Natural killer cell treated with Interleukin-12 subunit alpha and Interleukin-12 subunit beta and Interleukin-15 and Interleukin-18, amount 100 ng/mL, for 72 hours (primary cell): ENCODE measurements around the gene NDRG2. TPM values are rescaled to one million over a fixed set of nuclear protein-coding genes. Genes with fewer than 3 reads are reported as not detected.
A peak's percentile ranks its signal among the peaks of the same experiment; 100 is the strongest.

ENCODE experiments used
- ATAC-seq, 2 donors: fragments of 150-1000 bp; cut with Tn5 transposase in 1 of 2; sonication (Bioruptor Pico), chemical (Tn5 transposase) in 1 of 2; 2 replicates each; pipeline ENCODE4 v1.10.0; 2021
- DNase-seq: peaks from one replicate; pipeline ENCODE4 v3.0.0; 2022; ENCODE audit warnings: low spot score
- H3K27ac Mint-ChIP-seq, 2 donors: 1 replicate in 1 of 2; 2 replicates in 1 of 2; pipeline ENCODE4 v1.8.0; 2022; ENCODE audit warnings: mixed read lengths in 2 of 2, mild to moderate bottlenecking in 1 of 2, moderate library complexity in 1 of 2
- H3K27me3 Mint-ChIP-seq, 2 donors: 1 replicate in 1 of 2; 2 replicates in 1 of 2; pipeline ENCODE4 v1.8.0; 2022; ENCODE audit warnings: mixed read lengths in 2 of 2
- H3K36me3 Mint-ChIP-seq: one replicate; pipeline ENCODE4 v1.8.0; 2022; ENCODE audit warnings: mixed read lengths
- H3K4me1 Mint-ChIP-seq, 2 donors: 1 replicate in 1 of 2; 2 replicates in 1 of 2; pipeline ENCODE4 v1.8.0; 2022; ENCODE audit warnings: low read depth in 2 of 2, mixed read lengths in 2 of 2, mild to moderate bottlenecking in 1 of 2
- H3K4me3 Mint-ChIP-seq: one replicate; pipeline ENCODE4 v1.8.0; 2022; ENCODE audit warnings: mixed read lengths
- H3K9me3 Mint-ChIP-seq: 2 replicates; pipeline ENCODE4 v1.8.0; 2022; ENCODE audit warnings: mixed read lengths
- total RNA-seq, 2 donors: library from RNA; stranded (reverse); gene quantifications; one replicate each; pipeline ENCODE4 v1.2.3, GENCODE V29; 2022

The NDRG2 gene
- total RNA-seq, 2 donors from 2014 or later, result 1.9 to 3.1 TPM

GRCh38 chr14:21061347-21061668 lies 36.4 kb upstream of the NDRG2 start:
- no peaks in the 10 kb centered on the region for H3K36me3 Mint-ChIP-seq
- no peak for DNase-seq
- H3K9me3 Mint-ChIP-seq, result no peaks in the 10 kb centered on the region
- no peak overlapping the region for H3K27ac Mint-ChIP-seq
- no peak overlapping the region for H3K4me3 Mint-ChIP-seq
- H3K27me3 Mint-ChIP-seq, result peaks cover 34 to 52% of the 10 kb centered on the region in 2 donors
- ATAC-seq, result no peak
- no peaks in the 10 kb centered on the region for H3K4me1 Mint-ChIP-seq

DNA sequence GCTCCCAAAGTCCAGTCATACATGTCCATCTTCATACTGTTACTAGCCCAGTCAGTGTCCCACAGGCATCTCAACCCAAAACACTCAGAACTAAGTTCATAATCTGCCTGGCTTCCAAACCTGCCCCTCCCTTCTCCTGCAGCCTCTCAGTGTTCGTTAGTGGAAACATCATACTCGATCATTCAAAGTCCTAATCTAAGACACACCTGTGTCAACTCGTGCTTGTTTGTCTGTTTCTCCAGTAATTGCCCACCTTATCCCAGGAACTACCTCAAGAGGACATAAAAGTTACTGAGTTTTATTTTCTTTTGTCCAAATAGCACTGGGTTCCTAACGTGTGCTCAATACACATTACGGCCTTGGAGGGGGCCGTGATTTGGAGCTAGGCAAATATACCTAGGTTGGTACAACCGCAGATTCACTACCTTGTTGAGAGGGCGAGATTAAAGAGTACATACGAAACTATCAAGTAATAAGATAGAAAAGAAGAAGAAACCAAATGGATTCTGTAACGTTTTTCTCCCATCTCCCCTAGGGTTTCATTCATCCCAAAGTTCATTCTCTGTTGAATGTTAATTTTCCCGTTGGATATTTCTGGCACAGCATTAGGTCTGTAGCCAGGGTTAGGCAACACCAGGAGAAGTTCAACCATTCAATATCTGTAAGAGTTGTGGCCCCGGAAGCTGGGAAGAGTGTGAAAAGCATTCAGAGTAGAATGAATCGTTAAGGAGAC lies 35.9 kb upstream of the NDRG2 start:
- Mint-ChIP-seq H3K4me1 (no peaks in the 10 kb centered on the region), H3K27ac (no peak overlapping the region), H3K4me3 (no peak overlapping the region), H3K27me3 (peaks cover 31 to 47% of the 10 kb centered on the region in 2 donors), H3K9me3 (no peaks in the 10 kb centered on the region), H3K36me3 (no peaks in the 10 kb centered on the region)
- no peak for DNase-seq
- ATAC-seq, result no peak

DNA sequence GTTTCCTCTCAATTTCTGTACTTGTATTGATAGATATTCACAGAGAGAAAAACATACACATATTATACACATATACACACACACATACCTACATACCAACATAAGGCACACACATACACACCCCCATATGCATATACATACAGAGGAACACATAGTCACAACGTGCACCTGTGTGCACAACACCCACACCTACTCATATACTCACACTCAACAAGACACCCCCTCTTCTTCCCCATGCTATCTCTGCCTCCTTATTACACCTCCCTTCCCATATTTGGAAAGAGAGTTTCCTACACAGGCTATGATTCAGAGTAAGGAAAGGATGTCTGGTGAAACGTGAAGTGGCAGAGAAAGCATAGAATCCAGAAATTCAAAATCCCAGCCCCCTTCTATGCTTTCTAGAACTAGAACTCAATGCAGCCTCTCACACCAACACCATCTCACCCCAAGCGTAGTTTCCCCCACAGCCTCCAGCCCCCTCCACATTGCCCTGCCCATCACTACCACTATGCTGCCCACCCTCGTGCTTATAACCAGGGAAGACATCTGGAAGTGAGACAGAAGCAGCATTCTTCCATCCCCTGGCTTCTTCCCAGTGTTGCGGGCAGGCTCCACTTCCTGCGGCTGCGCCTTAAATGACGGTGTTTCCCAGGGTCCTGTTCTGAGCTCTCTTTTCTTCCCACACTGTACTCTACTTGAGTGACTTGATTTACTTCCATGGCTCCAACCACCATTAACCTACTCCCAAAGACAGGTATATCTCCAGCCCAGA lies 35.2 kb upstream of the NDRG2 start:
- no peak overlapping the region for H3K4me3 Mint-ChIP-seq
- DNase-seq (no peak), ATAC-seq (no peak)
- no peaks in the 10 kb centered on the region for H3K4me1 Mint-ChIP-seq
- H3K9me3 Mint-ChIP-seq, result no peaks in the 10 kb centered on the region
- H3K36me3 Mint-ChIP-seq, result no peaks in the 10 kb centered on the region
- H3K27ac Mint-ChIP-seq, result no peak overlapping the region
- H3K27me3 Mint-ChIP-seq, result peaks cover 24 to 39% of the 10 kb centered on the region in 2 donors

GRCh38 chr14:21058903-21059302 lies 34.0 kb upstream of the NDRG2 start:
- ATAC-seq, result peak in 1 of 2 donors; percentile 52
- Mint-ChIP-seq H3K36me3 (no peaks in the 10 kb centered on the region), H3K27me3 (peaks cover 23 to 36% of the 10 kb centered on the region in 2 donors), H3K4me1 (no peaks in the 10 kb centered on the region), H3K27ac (no peak overlapping the region), H3K4me3 (no peak overlapping the region), H3K9me3 (no peaks in the 10 kb centered on the region)
- no peak for DNase-seq

DNA sequence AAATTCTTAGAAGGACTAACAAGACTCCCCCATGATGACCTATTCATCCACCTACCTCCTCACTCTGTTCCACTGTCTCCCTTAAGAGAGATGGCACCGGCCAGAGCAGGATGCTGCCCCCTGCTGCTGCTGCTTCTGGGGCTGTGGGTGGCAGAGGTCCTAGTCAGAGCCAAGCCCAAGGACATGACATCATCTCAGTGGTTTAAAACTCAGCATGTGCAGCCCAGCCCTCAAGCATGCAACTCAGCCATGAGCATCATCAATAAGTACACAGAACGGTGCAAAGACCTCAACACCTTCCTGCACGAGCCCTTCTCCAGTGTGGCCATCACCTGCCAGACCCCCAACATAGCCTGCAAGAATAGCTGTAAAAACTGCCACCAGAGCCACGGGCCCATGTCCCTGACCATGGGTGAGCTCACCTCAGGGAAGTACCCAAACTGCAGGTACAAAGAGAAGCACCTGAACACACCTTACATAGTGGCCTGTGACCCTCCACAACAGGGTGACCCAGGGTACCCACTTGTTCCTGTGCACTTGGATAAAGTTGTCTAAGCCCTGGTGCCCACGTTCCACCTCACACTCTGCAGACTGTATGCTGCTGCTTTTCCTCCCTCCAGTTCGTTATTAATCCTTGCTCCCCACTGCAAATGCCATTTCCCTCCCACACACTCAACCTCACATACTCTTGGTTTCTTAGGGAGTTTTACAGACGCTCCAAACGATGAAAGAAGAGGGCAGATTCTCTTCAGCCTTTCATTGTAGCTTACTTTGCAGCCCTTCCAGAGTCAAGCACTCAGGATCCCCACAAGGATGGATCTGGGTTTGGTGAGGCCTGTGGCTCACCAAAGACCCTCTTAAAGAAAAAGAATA lies 33.2 kb upstream of the NDRG2 start, which contains the start of gene RNASE8:
Gene RNASE8 (plus strand): TSS at position 20 of the 873 bp plus-strand sequence. CDS start 71 bp downstream, at position 91.
- Mint-ChIP-seq H3K27me3 (peaks cover 18 to 27% of the 10 kb centered on the region in 2 donors), H3K4me1 (no peaks in the 10 kb centered on the region), H3K4me3 (no peak within 1 kb of the TSS), H3K27ac (no peak within 1 kb of the TSS), H3K9me3 (no peaks in the 10 kb centered on the region), H3K36me3 (no peaks in the 10 kb centered on the region)
- ATAC-seq, result peak in 1 of 2 donors; percentile 58
- DNase-seq, result no peak

DNA sequence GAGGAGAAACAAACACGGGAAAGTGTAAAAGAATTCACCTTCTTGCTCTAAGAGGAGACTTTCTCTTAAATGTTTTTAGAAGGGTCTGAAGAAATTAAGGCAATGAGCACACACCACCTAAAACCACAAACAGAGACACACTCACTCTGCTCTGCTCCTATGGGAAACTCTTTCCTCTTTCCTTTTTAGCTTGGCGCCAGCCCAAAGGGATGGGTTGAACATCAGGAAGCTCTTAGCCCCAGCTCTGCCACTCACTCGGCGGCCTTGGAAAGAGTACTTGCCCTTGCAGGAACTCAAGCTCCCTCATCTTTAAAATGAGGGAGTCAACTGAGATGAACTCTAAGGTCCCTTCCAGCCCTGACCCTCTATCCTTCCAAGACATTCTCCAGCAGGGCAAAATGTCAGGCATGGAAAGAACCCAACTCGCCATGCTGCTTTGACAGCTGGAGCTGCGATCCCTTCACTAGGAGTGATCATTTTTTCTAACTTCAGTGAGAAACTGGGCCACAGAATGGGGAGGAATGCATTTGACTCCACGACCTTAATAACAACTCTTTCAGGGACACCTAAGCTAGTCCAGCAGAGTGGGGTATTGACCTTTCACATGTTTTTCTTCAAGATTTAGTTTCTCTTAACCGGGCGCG lies 31.8 kb upstream of the NDRG2 start:
- Mint-ChIP-seq H3K4me3 (no peak overlapping the region), H3K27me3 (peaks cover 12 to 31% of the 10 kb centered on the region in 2 donors), H3K36me3 (no peaks in the 10 kb centered on the region), H3K4me1 (no peaks in the 10 kb centered on the region), H3K27ac (no peak overlapping the region), H3K9me3 (no peaks in the 10 kb centered on the region)
- DNase-seq (no peak), ATAC-seq (no peak)

DNA sequence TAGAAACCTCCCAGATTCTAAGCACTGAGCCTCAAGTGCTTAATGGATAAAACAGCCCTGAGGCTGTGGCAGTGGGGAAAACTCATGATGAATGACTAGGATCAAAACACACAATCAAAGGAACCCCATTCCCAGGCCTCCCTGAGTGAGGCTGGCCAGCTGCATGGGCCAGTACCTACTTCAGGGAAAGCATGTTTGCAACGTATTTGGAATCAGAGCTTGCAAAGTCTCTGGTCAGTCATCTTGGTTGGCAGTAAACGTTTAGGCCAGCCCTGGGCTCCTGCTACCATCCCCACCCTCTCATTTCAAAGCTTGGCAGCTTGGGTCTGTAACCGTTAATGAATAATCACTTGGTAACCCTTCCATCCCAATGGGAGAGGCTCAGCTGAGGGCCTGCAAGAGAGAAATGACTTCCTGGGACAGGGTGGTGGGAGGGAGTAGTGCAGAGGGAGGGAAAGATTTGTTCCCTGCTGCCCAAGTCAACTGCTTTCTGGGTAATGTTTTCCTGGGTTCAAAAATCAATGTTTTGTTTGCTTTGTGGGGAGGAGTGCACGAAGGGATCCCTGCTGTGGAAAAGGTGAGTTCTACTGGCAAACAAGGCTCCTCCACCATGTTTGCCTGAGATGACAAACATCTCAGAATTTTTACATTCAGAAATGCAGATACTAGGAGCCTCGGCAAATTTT lies 30.7 kb upstream of the NDRG2 start:
- H3K4me3 Mint-ChIP-seq, result no peak overlapping the region
- ATAC-seq, result no peak
- H3K36me3 Mint-ChIP-seq, result no peaks in the 10 kb centered on the region
- H3K27ac Mint-ChIP-seq, result no peak overlapping the region
- H3K27me3 Mint-ChIP-seq, result peaks cover 10 to 22% of the 10 kb centered on the region in 2 donors
- DNase-seq, result no peak
- H3K9me3 Mint-ChIP-seq, result no peaks in the 10 kb centered on the region
- H3K4me1 Mint-ChIP-seq, result no peaks in the 10 kb centered on the region

- H3K27me3 Mint-ChIP-seq, result peaks cover 4 to 14% of the 10 kb centered on the region in 2 donors
- no peak overlapping the region for H3K27ac Mint-ChIP-seq
- H3K4me1 Mint-ChIP-seq, result no peaks in the 10 kb centered on the region
- H3K4me3 Mint-ChIP-seq, result no peak overlapping the region
- no peaks in the 10 kb centered on the region for H3K36me3 Mint-ChIP-seq
- no peak for ATAC-seq
- no peaks in the 10 kb centered on the region for H3K9me3 Mint-ChIP-seq
- DNase-seq, result no peak
These were observed 29.9 kb upstream of the NDRG2 start for GRCh38 chr14:21054768-21055145.

GRCh38 chr14:21054123-21054767 lies 29.4 kb upstream of the NDRG2 start:
- Mint-ChIP-seq H3K27ac (no peak overlapping the region), H3K9me3 (no peaks in the 10 kb centered on the region), H3K36me3 (no peaks in the 10 kb centered on the region), H3K4me3 (no peak overlapping the region), H3K4me1 (no peaks in the 10 kb centered on the region), H3K27me3 (peaks cover 2 to 11% of the 10 kb centered on the region in 2 donors)
- no peak for DNase-seq
- peak in 1 of 2 donors; percentile 14 for ATAC-seq

DNA sequence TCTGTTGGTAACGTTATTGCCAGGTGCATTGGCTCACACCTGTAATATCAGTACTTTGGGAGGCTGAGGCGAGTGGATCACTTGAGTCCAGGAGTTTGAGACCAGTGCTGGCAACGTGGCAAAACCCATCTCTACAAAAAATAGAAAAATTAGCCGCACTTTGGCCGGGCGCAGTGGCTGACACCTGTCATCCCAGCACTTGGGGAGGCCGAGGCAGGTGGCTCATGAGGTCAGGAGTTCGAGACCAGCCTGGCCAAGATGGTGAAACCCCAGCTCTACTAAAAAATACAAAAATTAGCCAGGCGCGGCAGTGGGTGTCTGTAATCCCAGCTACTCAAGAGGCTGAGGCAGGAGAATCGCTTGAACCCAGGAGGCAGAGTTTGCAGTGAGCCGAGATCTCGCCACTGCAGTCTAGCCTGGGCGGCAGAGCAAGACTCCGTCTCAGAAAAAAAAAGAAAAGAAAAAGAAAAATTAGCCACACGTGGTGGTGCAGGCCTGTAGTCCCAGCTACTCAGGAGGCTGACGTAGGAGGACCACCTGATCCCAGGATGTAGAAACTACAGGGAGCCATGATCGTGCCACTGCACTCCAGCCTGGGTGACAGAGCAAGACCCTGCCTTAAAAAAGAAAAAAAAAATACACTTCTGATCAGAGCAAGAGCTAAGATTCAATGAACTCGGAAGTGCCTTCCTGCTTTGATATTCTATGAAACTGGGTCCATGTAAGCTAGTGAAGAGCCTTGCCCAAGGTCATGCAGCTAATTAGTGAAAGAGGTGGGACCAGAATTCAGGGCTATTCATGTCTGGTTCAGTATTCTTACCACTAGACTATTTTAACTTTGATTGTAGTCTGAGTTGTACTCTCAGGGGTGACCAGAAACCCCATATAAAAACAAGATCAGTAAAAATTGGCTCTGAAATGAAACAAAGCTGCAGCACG lies 28.6 kb upstream of the NDRG2 start:
- ATAC-seq, result no peak
- Mint-ChIP-seq H3K27me3 (peaks cover 5 to 11% of the 10 kb centered on the region in 2 donors), H3K4me1 (no peaks in the 10 kb centered on the region), H3K4me3 (no peak overlapping the region), H3K36me3 (no peaks in the 10 kb centered on the region), H3K9me3 (no peaks in the 10 kb centered on the region), H3K27ac (no peak overlapping the region)
- no peak for DNase-seq

DNA sequence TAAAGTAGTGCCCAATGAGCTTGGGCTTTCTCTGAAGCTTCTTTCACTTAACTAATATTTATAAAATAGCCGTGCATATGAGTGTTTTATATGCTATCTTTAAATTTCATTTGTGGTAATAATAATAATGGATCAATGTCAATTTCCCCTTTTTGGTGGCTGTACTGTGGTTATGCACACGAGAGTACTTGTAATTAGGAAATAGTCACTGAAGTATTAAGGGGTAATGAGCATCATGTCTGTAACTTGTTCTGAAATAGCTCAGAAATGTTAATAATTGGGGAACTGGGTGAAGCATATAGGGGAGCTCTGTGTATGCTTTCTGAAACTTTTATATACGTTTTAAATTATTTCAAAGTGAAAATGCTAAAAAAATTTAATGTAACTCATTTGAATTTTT lies 25.7 kb upstream of the NDRG2 start:
- no peaks in the 10 kb centered on the region for H3K4me1 Mint-ChIP-seq
- H3K9me3 Mint-ChIP-seq, result no peaks in the 10 kb centered on the region
- peaks cover 8 to 13% of the 10 kb centered on the region in 2 donors for H3K27me3 Mint-ChIP-seq
- no peak for ATAC-seq
- DNase-seq, result no peak
- H3K36me3 Mint-ChIP-seq, result no peaks in the 10 kb centered on the region
- H3K27ac Mint-ChIP-seq, result no peak overlapping the region
- no peak overlapping the region for H3K4me3 Mint-ChIP-seq

DNA sequence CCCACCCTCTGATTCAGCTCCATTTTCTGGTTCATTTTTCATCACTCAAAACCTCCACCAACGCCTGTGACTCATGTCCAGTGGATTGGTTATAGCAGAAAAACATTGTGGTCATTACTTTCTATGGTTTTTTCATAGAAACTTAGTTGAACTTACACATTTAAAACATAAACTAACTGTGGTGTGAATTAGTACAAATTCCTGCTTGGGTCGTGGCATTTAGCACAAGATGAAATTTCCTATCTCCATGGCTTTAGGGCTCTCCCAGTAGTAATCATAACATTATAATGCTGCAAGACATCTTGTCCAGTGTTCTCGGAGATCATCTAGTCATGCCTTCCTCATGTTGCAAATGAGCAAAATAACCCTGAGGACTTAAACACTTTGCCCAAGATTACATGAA lies 24.4 kb upstream of the NDRG2 start:
- Mint-ChIP-seq H3K9me3 (no peaks in the 10 kb centered on the region), H3K27me3 (peaks cover 16 to 26% of the 10 kb centered on the region in 2 donors), H3K27ac (no peak overlapping the region), H3K4me3 (no peak overlapping the region), H3K4me1 (peaks cover 0 to 3% of the 10 kb centered on the region in 2 donors), H3K36me3 (no peaks in the 10 kb centered on the region)
- no peak for ATAC-seq
- no peak for DNase-seq
